Effector CD4-positive, alpha-beta T cell (primary cell): ENCODE data around the gene SCARF2.
A peak's percentile ranks its signal among the peaks of the same experiment; 100 is the strongest.
"Not testable (repeated sequence)": the region's sequence is repeated elsewhere in the genome, so short reads cannot be mapped to it uniquely, and the experiment has no call there.

ENCODE experiments used
- DNase-seq: peaks from one replicate; pipeline ENCODE4 v3.0.0-alpha.2; 2020

SCARF2 gene

DNA sequence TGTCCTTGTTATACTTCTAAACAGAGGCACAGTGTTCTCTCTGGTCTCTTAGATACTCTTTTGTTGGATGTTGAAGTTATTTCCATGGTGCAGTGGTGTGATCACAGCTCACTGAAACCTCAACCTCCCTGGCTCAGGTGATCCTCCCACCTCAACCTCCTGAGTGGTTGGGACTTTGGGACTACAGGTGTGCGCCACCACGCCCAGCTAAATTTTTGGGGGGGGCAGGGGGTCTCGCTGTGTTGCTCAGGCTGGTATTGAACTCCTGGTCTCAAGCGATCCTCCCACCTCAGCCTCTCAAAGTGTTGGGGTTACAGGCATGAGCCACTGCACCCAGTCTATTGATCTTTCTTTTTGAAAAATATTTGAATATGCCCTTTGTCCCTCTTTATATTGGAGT lies 28.7 kb downstream of the SCARF2 start:
- DNase-seq: no peak

DNA sequence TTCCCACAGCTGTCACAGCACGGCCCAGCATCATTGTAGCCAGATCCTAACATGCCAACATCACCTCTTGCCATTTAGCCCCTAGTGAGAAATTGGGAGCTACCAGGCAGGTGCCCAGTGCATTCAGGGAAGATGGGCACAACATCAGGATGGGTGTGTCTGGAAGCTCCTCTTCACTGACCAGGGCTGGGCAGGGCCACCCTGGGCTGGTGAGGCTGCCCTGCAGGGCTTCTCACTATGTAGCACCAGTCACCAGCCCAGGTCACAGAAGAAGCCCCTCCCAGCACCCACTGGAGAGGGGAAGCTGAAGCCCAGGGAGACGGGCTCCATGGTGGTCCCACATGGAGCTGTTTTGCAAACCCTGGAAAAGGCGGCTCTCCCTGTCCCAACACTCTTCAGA lies 29.8 kb downstream of the SCARF2 start:
- no peak for DNase-seq

DNA sequence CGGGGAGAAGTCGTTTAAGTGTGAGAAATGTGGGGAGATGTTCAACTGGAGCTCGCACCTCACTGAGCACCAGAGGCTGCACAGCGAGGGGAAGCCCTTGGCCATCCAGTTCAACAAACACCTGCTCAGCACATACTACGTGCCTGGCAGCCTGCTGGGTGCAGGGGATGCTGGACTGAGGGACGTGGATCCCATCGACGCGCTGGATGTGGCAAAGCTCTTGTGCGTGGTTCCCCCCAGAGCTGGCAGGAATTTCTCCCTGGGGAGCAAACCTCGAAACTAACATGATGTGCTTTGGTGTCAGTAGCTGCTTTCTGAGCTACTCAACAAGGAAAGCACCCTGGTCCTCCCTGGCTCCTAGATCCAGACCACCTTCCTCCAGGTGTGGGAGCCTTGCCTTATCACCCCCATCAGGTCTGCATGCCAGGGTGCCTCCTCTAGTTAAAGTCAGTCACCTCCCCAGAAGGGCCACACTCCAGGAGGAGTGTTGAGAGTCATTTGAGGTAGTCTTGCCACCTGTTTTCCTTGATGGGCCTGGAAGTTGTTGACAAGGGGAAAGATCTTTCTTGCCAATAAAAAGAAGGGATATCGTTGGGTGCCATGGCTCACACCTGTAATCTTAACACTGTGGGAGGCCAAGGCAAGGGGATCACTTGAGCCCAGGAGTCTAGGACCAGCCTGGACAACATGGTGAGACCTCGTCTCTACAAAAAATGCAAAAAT lies 30.8 kb downstream of the SCARF2 start:
- DNase-seq: no peak

DNA sequence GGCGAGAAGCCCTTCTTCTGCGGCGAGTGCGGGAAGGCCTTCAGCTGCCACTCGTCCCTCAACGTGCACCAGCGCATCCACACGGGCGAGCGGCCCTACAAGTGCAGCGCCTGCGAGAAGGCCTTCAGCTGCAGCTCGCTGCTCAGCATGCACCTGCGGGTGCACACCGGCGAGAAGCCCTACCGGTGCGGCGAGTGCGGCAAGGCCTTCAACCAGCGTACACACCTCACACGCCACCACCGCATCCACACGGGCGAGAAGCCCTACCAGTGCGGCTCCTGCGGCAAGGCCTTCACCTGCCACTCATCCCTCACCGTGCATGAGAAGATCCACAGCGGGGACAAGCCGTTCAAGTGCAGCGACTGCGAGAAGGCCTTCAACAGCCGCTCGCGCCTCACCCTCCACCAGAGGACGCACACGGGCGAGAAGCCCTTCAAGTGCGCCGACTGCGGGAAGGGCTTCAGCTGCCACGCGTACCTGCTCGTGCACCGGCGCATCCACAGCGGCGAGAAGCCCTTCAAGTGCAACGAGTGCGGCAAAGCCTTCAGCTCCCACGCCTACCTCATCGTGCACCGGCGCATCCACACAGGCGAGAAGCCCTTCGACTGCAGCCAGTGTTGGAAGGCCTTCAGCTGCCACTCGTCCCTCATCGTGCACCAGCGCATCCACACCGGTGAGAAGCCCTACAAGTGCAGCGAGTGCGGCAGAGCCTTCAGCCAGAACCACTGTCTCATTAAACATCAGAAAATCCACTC lies 31.5 kb downstream of the SCARF2 start:
- no peak for DNase-seq

DNA sequence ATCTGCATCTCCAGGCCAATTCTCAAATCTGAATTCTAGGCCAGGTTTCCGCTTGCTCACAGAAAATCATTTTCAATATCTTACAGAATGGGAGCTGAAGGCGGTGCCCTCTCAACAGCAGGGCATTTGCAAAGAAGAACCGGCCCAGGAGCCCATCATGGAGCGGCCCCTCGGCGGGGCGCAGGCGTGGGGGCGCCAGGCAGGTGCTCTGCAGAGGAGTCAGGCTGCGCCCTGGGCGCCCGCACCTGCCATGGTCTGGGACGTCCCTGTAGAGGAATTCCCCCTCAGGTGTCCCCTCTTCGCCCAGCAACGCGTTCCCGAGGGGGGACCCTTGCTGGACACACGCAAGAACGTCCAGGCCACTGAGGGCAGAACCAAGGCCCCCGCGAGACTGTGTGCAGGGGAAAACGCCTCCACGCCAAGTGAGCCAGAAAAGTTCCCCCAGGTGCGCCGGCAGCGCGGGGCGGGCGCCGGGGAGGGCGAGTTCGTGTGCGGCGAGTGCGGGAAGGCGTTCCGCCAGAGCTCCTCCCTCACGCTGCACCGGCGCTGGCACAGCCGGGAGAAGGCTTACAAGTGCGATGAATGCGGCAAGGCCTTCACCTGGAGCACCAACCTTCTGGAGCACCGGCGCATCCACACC lies 32.2 kb downstream of the SCARF2 start:
- DNase-seq: no peak

DNA sequence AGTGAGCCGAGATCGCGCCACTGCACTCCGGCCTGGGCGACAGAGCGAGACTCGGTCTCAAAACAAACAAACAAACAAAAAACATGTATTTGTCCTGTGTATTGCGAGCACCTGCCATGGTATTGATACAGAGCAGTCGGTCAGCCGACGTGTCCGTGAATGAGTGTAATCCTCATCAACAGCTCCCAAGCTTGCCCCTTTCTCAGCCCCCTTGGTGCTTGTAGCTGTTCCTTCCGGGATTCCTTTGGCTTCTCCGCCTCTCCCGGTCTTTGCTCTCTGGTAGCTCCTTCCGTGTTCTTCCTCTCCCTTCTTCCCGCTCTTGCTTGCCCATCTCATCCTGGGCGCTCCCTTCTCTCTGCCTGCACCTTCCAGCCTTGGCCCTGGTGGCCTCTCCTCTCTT lies 32.7 kb downstream of the SCARF2 start:
- DNase-seq: no peak

DNA sequence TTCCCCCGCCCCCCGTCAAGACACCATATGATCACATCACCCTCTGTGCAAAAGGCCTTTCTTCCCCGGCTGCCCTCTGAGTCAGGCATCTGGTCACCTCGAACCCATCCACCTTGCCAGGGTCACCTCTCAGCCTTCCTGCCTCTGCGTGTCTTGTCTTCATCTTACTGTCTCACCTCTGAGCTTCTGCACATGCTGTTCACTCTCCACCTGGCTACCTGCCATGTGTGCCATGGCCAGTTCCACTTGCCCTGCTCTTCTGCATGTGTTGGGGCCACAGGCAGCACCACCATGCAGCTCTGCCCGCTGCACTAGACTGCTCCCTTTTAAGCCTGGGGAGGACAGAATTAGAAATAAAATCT lies 33.9 kb downstream of the SCARF2 start:
- no peak for DNase-seq

DNA sequence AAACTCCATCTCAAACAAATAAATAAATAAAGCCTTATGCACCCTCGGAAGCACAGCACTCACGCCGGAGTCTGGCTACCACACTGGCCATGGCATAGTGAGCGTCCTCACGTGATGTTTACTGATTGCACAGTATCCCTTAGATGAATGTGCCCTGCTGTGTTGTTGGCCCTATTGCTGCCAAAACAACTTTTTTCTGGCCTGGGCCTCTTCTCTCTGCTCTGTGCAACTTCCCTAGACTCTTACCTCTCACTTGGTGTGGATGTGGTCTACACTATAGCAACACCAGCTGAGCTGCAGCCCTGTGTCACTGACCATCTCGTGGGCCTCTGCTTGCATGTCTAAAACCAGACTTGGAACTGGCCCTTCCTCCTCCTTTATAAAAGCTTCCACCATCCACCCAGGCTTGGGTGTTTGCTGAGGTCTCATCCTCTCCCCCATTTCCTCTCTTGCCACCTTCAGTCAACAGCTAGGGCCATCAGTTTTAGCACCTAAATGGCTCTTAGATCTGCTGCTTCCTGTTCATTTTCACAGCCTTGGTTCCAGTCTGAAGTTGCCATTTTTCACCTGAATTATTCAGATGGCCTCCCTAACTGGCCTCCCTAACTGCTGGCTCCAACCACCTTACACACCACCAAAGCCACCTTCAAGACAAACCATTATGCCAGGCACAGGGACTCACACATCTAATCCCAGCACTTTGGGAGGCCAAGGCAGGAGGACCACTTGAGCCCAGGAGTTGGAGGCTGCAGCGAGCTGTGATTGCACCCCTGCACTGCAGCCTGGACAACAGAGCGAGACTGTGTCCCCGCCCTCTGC lies 34.5 kb downstream of the SCARF2 start:
- no peak for DNase-seq

DNA sequence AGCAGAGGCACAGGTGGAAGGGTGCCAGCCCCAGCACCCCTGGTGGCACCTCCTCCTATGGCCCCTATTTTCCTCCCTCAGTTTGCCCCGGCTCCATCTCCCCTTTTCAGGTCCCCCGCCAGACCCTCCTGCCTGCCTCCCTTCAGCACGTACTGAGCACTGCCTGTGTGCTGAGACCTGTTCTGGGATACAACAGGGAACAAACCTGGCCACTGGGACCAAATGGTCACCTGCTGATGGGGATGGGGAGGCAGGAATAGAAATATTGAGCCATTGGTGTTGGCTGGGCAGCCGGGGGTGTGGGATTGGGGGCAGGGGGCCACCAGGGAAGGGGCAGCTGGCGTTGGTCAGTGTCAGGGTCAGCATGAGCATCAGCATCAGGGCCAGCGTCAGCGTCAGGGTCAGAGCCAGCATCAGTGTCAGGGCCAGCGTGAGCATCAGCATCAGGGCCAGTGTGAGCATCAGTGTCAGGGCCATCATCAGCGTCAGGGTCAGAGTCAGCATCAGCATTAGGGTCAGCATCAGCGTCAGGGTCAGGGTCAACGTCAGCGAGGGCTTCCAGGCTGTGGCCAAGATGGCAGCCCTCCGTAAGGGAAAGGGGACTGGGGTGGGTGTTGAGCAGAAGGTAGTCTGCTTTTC lies 36.1 kb downstream of the SCARF2 start:
- DNase-seq: no peak

DNA sequence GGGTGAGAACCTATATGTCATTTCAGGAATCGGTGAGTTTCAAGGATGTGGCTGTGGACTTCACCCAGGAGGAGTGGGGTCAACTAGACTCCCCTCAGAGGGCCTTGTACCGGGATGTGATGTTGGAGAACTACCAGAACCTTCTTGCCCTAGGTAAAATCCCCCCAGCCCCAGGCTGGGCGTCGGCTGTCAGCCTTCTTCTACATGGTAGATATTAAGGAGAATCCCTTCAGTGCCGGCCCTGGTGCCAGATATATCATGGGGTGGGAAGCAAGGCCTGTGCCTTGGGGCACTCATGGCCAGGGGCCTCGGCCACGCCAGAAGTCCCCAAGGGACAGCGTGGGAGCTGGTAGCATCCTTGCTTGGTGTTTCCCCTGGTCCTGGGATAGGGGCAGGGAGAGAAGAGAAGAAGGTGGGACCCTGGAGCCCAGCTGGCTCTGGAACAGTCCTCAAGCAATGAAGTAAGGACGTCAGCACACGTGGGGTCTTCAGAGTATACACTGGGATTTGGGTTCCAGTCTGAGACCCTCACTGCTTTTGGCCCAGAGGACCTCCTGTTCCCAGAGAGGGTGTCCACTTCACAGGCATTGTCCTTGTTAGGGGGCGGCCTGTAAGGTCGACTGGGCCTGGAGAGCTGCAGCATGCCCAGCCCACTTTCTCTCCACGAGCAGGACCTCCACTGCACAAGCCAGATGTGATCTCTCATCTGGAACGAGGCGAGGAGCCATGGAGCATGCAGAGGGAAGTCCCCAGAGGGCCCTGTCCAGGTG lies 36.8 kb downstream of the SCARF2 start:
- DNase-seq: no peak

DNA sequence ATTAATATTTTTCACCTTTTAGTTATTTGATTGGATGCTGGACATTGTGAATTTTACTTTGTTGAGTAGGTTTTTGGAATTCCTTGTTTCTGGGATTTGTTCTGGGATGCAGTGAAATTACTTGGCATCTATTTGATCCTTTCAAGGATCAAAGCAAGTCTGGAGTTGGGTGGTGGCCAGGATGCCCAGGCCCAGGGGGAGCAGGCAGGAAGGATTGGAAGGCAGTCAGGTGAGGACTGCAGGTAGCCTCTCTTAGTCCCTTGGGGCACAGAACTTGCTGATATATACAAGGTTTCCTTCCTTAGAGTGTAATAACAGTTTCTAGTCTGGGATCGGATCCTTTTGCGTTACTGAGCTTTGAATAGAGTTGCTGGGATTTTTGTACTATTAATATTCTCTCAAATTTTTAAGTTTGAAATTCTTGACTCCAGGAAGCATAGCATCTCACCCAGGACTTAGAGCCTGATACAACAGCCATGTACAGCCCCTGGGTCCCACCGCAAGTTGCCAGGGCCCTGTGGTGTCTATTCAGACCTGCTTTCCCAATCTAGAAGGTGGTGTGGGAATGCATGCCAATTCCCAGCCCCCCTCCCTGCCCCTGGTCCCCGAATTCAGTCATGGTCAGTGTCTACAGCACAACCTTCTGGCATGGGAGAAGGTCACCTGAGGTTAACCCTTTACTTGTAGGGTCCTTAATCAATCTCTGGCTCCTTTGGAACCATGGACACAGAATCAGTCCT lies 37.6 kb downstream of the SCARF2 start:
- DNase-seq: no peak

DNA sequence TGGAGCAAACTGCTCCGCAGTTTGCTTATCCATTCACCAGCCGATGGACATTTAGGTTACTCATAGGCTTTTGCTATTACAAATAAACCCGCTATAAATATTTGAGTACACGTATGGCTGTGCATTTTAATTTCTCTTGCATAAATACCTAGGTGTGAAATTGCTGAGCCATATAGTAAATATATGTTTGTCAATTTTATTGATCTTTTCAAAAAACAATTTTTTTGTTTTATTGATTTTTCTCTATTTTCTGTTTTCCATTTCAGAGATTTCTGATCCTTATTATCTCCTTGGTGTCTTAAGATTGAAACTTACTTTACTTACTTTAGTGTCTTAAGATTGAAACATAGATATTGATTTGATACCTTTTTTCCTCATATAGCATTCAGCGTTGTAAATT lies 39.2 kb downstream of the SCARF2 start:
- no peak for DNase-seq

DNA sequence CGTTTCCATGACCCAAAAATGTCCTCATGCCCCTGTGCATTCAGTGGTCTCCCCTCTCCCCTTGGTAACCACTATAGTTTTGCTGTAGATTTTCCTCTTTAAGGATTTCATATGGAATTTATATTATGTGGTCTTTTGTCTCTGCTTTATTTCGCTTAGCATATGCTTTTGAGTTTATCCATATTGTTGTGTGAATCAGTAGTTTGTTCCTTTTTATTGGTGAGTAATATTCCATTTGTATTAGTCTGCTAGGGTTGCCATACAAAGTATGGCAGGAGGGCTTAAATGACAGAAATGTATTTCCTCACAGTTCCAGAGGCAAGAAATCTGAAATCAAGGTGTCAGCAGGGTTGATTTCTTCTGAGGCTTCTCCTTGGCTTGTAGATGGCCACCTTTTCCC lies 40.1 kb downstream of the SCARF2 start:
- no peak for DNase-seq

DNA sequence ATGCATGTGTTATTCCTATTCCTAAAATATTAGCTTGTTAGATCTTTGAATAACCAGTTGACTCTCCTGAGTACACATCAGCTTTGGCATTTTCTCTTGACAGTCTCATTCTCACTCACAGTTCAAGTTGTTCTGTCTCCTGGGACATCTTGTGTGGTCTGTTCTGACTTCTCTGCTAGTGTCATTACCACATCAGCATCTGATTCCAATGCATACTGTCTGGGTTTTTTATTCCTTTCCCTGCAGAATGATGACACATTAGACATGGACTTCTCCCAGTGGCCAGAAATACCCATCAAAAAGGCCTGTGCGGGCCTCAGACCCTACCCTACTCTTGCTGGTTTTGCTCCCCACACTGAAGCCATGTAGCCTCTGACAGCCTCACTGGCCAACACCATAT lies 41.0 kb downstream of the SCARF2 start:
- no peak for DNase-seq

DNA sequence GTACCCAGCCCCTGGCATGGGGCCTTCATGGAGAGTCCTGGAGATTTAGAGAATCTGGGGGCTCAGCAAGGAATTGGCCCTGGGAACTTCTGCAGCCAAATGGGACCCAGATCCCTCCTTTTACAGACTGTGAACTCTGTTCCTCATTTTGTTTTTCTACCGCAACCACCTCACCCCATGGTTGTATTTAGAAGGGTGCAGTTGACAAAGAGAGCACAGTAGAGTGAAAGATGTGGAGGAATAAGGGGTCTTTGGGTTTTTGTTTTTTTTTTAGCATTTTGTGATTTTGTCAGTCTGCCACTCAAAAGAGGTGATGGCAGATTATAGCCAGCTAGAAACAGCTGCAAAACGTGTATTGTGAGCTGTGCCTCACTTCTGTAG lies 41.7 kb downstream of the SCARF2 start:
- DNase-seq: no peak

DNA sequence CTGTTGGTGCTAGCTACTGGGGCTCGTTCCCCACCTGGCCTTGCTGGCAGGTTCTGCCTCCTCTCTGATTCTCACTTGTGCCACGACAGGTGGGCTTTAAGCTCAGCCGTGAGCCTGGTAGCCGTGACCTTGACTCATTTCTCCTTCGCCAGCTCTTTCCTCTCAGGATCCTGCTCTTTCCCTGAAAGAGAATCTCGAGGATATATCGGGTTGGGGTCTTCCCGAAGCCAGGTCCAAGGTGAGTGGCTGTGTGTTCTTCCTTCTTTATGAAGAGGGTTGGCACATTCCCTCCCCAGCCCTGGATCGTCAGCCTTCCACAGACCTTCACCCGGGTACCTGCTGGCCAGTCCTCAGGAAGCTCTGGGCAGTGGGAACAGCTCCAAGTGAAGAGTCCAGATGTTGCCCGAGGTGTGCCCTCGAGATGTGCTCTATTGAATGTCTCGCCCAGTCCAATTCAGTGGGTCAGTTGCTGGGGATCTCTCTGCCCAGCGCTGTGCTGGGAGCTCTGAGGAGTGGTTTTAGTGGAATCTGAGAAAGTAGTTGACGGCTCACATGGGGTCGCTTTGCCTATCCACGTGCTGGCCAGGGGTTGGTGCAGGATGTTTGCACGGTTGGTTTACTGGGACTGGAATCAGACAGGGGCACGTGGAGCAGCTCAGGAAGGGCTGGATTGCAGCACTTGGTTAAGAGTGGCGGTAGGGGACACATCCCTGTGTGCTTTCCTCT lies 42.3 kb downstream of the SCARF2 start:
- DNase-seq: no peak

DNA sequence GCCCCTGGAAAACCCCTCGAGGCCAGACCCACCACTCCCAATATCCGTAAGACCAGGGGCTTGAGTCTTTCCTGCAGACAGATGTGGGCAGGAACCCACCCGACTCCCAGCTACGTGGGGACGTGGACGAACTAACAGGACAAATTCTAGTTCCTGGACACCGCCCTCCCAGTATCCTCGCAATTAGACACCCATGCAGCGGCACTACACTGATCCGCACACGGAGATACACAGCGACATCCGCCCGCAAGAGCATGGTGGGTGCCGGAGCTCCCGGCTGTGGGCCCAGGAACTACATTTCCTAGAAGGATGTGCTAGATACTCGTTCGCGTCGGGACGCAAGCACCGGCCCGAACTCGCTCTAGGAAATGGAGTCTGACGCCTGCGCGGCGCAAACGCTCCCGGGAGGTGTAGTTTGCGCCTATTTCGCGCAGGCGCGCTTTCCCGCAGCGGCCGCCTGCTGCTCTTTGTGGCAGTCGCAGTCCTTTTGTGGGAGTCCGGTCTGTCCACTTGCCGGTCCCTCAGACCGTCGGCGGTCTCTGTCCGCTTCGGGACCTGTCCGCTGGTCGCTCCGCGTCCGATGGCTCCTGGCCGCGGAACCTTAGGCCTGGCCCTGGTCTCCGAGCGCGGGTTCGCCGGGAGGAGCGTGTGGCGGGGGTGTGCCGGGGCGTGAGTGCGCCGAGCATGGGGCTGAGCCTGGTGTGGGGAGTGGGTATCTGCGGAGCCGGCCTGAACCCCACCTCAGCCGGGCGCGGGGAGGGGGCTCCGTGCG lies 43.7 kb downstream of the SCARF2 start, which contains the start of gene ZNF74:
Gene ZNF74, plus strand, starts transcription at position 447 of the 772 bp plus-strand sequence. CDS start 478 bp downstream, outside the sequence.
- DNase-seq: peak; percentile 77

DNA sequence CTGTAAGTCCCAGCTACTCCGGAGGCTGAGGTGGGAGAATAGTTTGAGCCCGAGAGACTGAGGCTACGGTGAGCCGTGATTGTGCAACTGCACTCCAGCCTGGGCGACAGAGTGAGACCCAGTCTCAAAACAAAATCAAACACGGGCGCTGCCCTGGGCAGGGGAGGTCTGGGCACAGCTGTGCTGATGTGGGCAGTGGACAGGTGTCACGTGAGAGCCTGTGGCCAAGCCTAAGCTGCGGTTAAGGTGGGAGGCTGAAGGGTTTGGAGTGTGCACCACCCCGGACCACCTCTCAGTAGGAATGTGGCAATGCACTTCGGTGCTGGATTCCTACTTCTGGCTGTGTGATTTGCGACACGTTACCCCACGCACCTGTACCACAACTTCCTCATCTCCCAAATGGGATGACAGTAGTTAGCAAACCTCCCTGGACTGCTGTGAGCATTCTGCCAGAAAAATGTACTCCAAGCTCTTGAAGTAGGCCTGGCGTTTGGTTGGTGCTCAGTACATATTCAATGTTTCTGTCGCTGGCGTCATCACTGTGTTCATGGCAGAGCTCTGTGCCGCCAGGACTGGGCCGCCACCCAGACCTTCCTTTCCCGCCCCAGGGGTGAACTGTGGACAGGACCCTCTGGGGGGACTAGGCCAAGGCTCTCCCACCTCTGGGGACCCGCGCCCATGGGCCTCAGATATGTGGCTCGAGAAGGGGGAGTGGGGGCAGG lies 44.5 kb downstream of the SCARF2 start:
- DNase-seq: no peak

DNA sequence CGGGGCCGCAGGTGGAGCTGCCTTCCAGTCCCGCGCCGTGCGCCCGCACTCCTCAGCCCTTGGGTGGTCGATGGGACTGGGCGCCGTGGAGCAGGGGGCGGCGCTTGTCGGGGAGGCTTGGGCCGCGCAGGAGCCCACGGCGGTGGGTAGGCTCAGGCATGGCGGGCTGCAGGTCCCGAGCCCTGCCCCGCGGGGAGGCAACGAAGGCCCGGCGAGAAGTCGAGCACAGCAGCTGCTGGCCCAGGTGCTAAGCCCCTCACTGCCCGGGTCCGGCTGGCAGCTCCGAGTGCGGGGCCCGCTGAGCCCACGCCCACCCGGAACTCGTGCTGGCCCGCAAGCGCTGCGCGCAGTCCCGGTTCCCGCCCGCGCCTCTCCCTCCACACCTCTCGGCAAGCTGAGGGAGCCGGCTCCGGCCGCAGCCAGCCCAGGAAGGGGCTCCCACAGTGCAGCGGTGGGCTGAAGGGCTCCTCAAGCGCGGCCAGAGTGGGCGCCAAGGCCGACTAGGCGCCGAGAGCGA lies 45.2 kb downstream of the SCARF2 start:
- DNase-seq: not testable (repeated sequence)
